CD14-positive monocyte (primary cell): Measurements from ENCODE around the gene SLC27A1. TPM values are rescaled to one million over a fixed set of nuclear protein-coding genes. Genes with fewer than 3 reads are reported as not detected.

ENCODE experiments used
- DNase-seq, 3 donors: peaks; one replicate each; pipeline ENCODE4 v3.0.0-alpha.2; 2011 to 2022
- H2AFZ ChIP-seq: 2 replicates; pipeline ENCODE4 v1.6.0; 2012; ENCODE audit warnings: mild to moderate bottlenecking, low read depth, low read length, inconsistent platforms; ENCODE audit not compliant: insufficient read depth, poor library complexity, severe bottlenecking
- H3K27ac ChIP-seq, 2 donors: 1 replicate in 1 of 2; 2 replicates in 1 of 2; pipeline ENCODE4 v1.5.1; 2012 to 2013; ENCODE audit warnings: low read length in 2 of 2, control low read depth in 1 of 2, inconsistent platforms in 1 of 2, low read depth in 1 of 2, mild to moderate bottlenecking in 1 of 2
- H3K27me3 ChIP-seq, 2 donors: one replicate each; pipeline versions ENCODE4 v1.6.0 to v1.6.1; 2011 to 2013; ENCODE audit warnings: low read length in 2 of 2; ENCODE audit not compliant: control insufficient read depth in 2 of 2, insufficient read depth in 2 of 2
- H3K36me3 ChIP-seq, 2 donors: replicated peaks in 1 of 2; 1 replicate in 1 of 2; 2 replicates in 1 of 2; pipeline versions ENCODE4 v1.5.1 to v1.6.1; 2012 to 2013; ENCODE audit warnings: low read length in 2 of 2, control low read depth in 1 of 2, inconsistent platforms in 1 of 2, mild to moderate bottlenecking in 1 of 2; ENCODE audit not compliant: insufficient read depth in 2 of 2, control insufficient read depth in 1 of 2
- H3K4me1 ChIP-seq, 2 donors: 1 replicate in 1 of 2; 2 replicates in 1 of 2; pipeline versions ENCODE4 v1.5.1 to v1.6.1; 2012 to 2013; ENCODE audit warnings: low read length in 2 of 2, control low read depth in 1 of 2, inconsistent platforms in 1 of 2, mild to moderate bottlenecking in 1 of 2, moderate library complexity in 1 of 2; ENCODE audit not compliant: insufficient read depth in 2 of 2, control insufficient read depth in 1 of 2
- H3K4me2 ChIP-seq: replicated peaks from 2 replicates; pipeline ENCODE3; 2012; ENCODE audit warnings: low read length, moderate library complexity, mild to moderate bottlenecking; ENCODE audit not compliant: poor library complexity, severe bottlenecking; ENCODE audit errors: extremely low read depth
- H3K4me3 ChIP-seq, 3 experiments: fragments of 200-600 bp in 1 of 3; sonication (generic) in 1 of 3; replicated peaks in 1 of 3; 1 replicate in 2 of 3; 2 replicates in 1 of 3; pipeline ENCODE4 v1.5.1; 2011 to 2013; ENCODE audit warnings: low read length in 3 of 3, mild to moderate bottlenecking in 3 of 3, control low read depth in 2 of 3, low read depth in 2 of 3, inconsistent platforms in 1 of 3, moderate library complexity in 1 of 3
- H3K79me2 ChIP-seq: 2 replicates; pipeline ENCODE4 v1.6.0; 2012; ENCODE audit warnings: mild to moderate bottlenecking, control low read depth, inconsistent platforms, low read length, moderate library complexity; ENCODE audit not compliant: insufficient read depth
- H3K9ac ChIP-seq: 2 replicates; pipeline ENCODE4 v1.6.0; 2017; ENCODE audit warnings: low read length, mild to moderate bottlenecking; ENCODE audit not compliant: insufficient read depth, poor library complexity, severe bottlenecking
- H3K9me3 ChIP-seq, 2 donors: replicated peaks in 1 of 2; 1 replicate in 1 of 2; 2 replicates in 1 of 2; pipeline versions ENCODE4 v1.5.1 to v1.6.1; 2012 to 2013; ENCODE audit warnings: low read length in 2 of 2, control low read depth in 1 of 2; ENCODE audit not compliant: control insufficient read depth in 1 of 2, insufficient read depth in 1 of 2
- H4K20me1 ChIP-seq: 2 replicates; pipeline ENCODE4 v1.6.0; 2012; ENCODE audit warnings: mild to moderate bottlenecking, low read length, control low read depth, moderate library complexity; ENCODE audit not compliant: insufficient read depth
- H3K27ac Mint-ChIP-seq, 7 donors: one replicate each; pipeline ENCODE4 v1.8.0; 2020; ENCODE audit warnings: mild to moderate bottlenecking in 7 of 7, mixed read lengths in 7 of 7, moderate library complexity in 6 of 7, inconsistent platforms in 2 of 7
- H3K27me3 Mint-ChIP-seq, 3 donors: one replicate each; pipeline ENCODE4 v1.8.0; 2021 to 2022; ENCODE audit warnings: low read depth in 3 of 3, mild to moderate bottlenecking in 3 of 3, mixed read lengths in 3 of 3, moderate library complexity in 3 of 3, inconsistent platforms in 1 of 3
- H3K36me3 Mint-ChIP-seq, 2 donors: one replicate each; pipeline ENCODE4 v1.8.0; 2020; ENCODE audit warnings: mixed read lengths in 2 of 2, inconsistent platforms in 1 of 2, mild to moderate bottlenecking in 1 of 2
- H3K4me1 Mint-ChIP-seq: one replicate; pipeline ENCODE4 v1.8.0; 2020; ENCODE audit warnings: mild to moderate bottlenecking, mixed read lengths
- H3K4me3 Mint-ChIP-seq, 2 donors: one replicate each; pipeline ENCODE4 v1.8.0; 2020; ENCODE audit warnings: mild to moderate bottlenecking in 2 of 2, mixed read lengths in 2 of 2, moderate library complexity in 1 of 2
- H3K9me3 Mint-ChIP-seq, 7 donors: one replicate each; pipeline ENCODE4 v1.8.0; 2020 to 2022; ENCODE audit warnings: mixed read lengths in 7 of 7, mild to moderate bottlenecking in 6 of 7, moderate library complexity in 6 of 7, inconsistent platforms in 2 of 7
- CTCF ChIP-seq: fragments of 200-600 bp; IDR thresholded peaks from one replicate; pipeline ENCODE4 v1.8.0; 2022; ENCODE audit warnings: antibody characterized with exemption, mild to moderate bottlenecking
- WGBS: methylation state at CpG from one replicate; pipeline ENCODE4 v1.1.5; 2013; ENCODE audit warnings: missing lambda C conversion rate; ENCODE audit not compliant: insufficient coverage; 5-methylcytosine and 5-hydroxymethylcytosine counted together
- intact Hi-C, 2 donors: fragments of 100-400 bp; cut with micrococcal nuclease; formaldehyde crosslinking; loops; one replicate each; pipeline versions ENCODE4 v1.15.0 to v1.15.1; 2023
- polyA plus RNA-seq, 3 donors: library from polyadenylated mRNA; depleted of rRNA in 1 of 3; unstranded in 2 of 3; stranded (reverse) in 1 of 3; fragments of 300-500 nt in 2 of 3; fragments of >200 nt in 1 of 3; fragmentation: Illumina TruSeq in 2 of 3; gene quantifications; 1 replicate in 2 of 3; 2 replicates in 1 of 3; pipeline ENCODE4 v1.2.3, GENCODE V29; 2012 to 2021

SLC27A1 gene
- polyA plus RNA-seq, 3 donors = 27.1 to 36.5 (median 27.6) TPM

GRCh38 chr19:17448131-17448967 is 22.0 kb upstream of the SLC27A1 start, which contains the start of gene TMEM221:
TSS of gene TMEM221 (minus strand) at chr19:17448668. CDS start at chr19:17448462, 206 bp downstream.
- peak within 1 kb of the TSS; percentile 52 to 76 for H3K4me3 Mint-ChIP-seq
- Histone ChIP-seq H3K27me3 (peaks cover 7 to 30% of the 10 kb centered on the region in 2 donors), H3K79me2 (no peaks in the 10 kb centered on the region), H3K9ac (no peak within 1 kb of the TSS), H2AFZ (no peak within 1 kb of the TSS), H3K9me3 (peaks cover 3 to 5% of the 10 kb centered on the region in 2 donors), H3K4me2 (peak within 1 kb of the TSS; percentile 65), H3K36me3 (no peaks in the 10 kb centered on the region), H4K20me1 (no peaks in the 10 kb centered on the region), H3K27ac (no peak within 1 kb of the TSS), H3K4me1 (peaks cover 20 to 25% of the 10 kb centered on the region in 2 donors), H3K4me3 (peak within 1 kb of the TSS in 1 of 3 experiments; percentile 60)
- peak within 1 kb of the TSS in 1 of 7 donors; percentile 16 for H3K27ac Mint-ChIP-seq
- peaks cover 22% of the 10 kb centered on the region for H3K4me1 Mint-ChIP-seq
- peak; percentile 64 for TF ChIP-seq CTCF
- peak in 2 of 3 donors; percentile 14 to 49 for DNase-seq
- intact Hi-C loops = no loop called here
- H3K27me3 Mint-ChIP-seq = peaks cover 20 to 33% (median 30%) of the 10 kb centered on the region in 3 donors
- under 1% methylated on average over 69 of the region's 81 CpGs for WGBS
- peaks cover 1 to 9% (median 4%) of the 10 kb centered on the region in 7 donors for H3K9me3 Mint-ChIP-seq
- peaks cover 0 to 6% of the 10 kb centered on the region in 2 donors for H3K36me3 Mint-ChIP-seq

- TF ChIP-seq CTCF = no peak
- H3K9me3 Mint-ChIP-seq = peaks cover 2 to 15% (median 10%) of the 10 kb centered on the region in 7 donors
- H3K4me1 Mint-ChIP-seq = peaks cover 25% of the 10 kb centered on the region
- DNase-seq = peak in 1 of 3 donors; percentile 28
- H3K36me3 Mint-ChIP-seq = peaks cover 0 to 6% of the 10 kb centered on the region in 2 donors
- H3K27me3 Mint-ChIP-seq = peaks cover 40 to 51% (median 47%) of the 10 kb centered on the region in 3 donors
- intact Hi-C loops = loop anchor here in 1 of 2 donors (5.0 kb wide), 1 partner anchor 407 kb away; the partner anchor contains the start of gene RPL18A
- Histone ChIP-seq H3K27me3 (peaks cover 16 to 48% of the 10 kb centered on the region in 2 donors), H3K4me1 (peaks cover 20 to 25% of the 10 kb centered on the region in 2 donors), H3K9me3 (peaks cover 4 to 5% of the 10 kb centered on the region in 2 donors), H3K9ac (no peak overlapping the region), H2AFZ (no peak overlapping the region), H3K4me3 (peak overlapping the region in 1 of 3 experiments; percentile 14), H3K79me2 (no peaks in the 10 kb centered on the region), H4K20me1 (no peaks in the 10 kb centered on the region), H3K36me3 (no peaks in the 10 kb centered on the region), H3K27ac (no peak overlapping the region), H3K4me2 (peak overlapping the region; percentile 14)
- WGBS = 79% methylated on average over 5 of the region's 8 CpGs
- H3K4me3 Mint-ChIP-seq = peak overlapping the region in 1 of 2 donors; percentile 39
- peak overlapping the region in 2 of 7 donors; percentile 5 to 11 for H3K27ac Mint-ChIP-seq
These were observed 19.9 kb upstream of the SLC27A1 start for GRCh38 chr19:17450264-17451075.
